Sigmoid colon (tissue), 4 donors: ENCODE data around the gene ZNFX1.

Experiments used
- EP300 ChIP-seq, 4 donors: sonication (generic); formaldehyde crosslinking; IDR thresholded peaks; one replicate each; pipeline ENCODE4 v1.6.1; 2017; ENCODE audit warnings: antibody characterized with exemption in 4 of 4
- POLR2A ChIP-seq, 2 donors: fragments of 450-650 bp; IDR thresholded peaks; one replicate each; pipeline ENCODE4 v1.6.1; 2016; ENCODE audit warnings: antibody characterized with exemption in 2 of 2, mild to moderate bottlenecking in 2 of 2, moderate library complexity in 2 of 2
- TF ChIP-seq, protein P1 (sequence below), 4 experiments: fragments of 450-650 bp in 3 of 4; fragments of 200-600 bp in 1 of 4; IDR thresholded peaks; one replicate each; pipeline ENCODE4 v1.5.1; 2016 to 2019; ENCODE audit warnings: antibody characterized with exemption in 4 of 4, mild to moderate bottlenecking in 3 of 4, moderate library complexity in 2 of 4

DNA sequence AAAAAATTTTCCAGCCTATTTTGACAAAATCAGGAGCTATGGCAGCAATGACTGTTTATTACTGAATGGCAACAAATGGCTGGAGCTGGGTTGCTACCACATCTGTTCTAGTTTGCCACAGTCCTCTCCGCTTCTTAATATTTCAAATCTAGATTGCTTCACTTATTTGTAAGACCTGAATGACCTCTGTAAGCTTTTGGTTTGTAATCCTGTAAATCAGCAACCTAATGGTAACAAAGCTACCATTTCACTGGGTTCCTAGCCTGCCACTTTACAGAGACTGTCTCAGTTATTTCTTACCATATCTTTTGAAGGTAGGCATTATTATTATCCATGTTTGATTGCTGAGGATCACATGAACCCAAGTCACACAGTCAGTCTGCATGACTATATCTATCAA lies 15.4 kb downstream of the ZNFX1 start:
- no peak for TF ChIP-seq POLR2A (IDR thresholded peaks at IDR 0.05)
- TF ChIP-seq, protein P1, sequence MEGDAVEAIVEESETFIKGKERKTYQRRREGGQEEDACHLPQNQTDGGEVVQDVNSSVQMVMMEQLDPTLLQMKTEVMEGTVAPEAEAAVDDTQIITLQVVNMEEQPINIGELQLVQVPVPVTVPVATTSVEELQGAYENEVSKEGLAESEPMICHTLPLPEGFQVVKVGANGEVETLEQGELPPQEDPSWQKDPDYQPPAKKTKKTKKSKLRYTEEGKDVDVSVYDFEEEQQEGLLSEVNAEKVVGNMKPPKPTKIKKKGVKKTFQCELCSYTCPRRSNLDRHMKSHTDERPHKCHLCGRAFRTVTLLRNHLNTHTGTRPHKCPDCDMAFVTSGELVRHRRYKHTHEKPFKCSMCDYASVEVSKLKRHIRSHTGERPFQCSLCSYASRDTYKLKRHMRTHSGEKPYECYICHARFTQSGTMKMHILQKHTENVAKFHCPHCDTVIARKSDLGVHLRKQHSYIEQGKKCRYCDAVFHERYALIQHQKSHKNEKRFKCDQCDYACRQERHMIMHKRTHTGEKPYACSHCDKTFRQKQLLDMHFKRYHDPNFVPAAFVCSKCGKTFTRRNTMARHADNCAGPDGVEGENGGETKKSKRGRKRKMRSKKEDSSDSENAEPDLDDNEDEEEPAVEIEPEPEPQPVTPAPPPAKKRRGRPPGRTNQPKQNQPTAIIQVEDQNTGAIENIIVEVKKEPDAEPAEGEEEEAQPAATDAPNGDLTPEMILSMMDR (IDR thresholded peaks at IDR 0.05), result no peak
- no peak for TF ChIP-seq EP300 (IDR thresholded peaks at IDR 0.05)
